NCI-H524 treated with DMSO at 0.1 percent for 48 hours (cell line): ENCODE results near the gene LYAR.

Experiments used
- DNase-seq: peaks from one replicate; lab custom pipeline; 2025; lab: John Stamatoyannopoulos, UW

Gene LYAR, protein sequence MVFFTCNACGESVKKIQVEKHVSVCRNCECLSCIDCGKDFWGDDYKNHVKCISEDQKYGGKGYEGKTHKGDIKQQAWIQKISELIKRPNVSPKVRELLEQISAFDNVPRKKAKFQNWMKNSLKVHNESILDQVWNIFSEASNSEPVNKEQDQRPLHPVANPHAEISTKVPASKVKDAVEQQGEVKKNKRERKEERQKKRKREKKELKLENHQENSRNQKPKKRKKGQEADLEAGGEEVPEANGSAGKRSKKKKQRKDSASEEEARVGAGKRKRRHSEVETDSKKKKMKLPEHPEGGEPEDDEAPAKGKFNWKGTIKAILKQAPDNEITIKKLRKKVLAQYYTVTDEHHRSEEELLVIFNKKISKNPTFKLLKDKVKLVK

DNA sequence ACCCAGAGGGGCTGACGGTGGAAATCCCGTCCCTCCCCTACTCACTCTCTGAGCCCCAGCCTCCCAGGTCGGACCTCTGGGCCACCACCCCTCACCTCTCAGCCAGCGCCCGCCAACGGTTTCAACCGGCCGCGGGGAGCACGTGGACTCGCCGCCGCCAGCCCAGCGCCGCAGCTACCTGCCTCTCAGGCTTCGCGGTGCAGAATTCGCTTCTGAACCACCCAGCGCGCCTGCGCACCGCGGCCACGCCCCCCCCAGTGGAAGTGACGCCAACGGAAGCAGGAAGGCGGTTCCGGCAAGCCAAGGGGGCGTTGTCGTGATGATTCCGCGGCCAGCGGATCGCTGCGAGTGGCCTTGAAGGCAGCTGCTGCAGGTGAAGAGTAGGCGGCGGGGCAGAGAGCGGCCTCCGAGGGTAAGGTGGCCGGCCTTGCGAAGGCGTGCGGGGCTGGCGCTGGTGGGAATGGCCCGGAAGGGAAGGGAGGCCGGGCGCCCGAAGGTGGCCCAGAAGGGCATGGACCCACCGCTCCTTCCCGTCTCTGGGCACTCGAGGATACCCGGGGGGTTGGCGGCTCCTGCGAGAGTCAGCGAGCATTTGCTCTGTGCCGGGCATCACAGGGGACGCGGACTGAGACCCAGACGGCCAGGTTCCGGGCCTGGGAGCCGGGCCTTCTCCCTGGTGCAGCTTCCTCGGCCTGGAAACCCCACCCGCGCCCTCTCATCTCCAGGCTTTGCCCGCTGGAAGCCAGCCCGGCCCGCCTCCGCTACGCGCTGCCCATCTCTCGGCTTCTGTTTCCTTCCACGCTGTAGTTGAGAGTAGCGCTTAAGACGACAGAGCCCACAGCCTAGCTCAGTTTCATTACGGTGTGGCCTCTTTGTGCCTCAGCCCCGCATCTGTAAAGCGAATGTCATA, at the start of gene LYAR, which contains the start of gene ZBTB49:
Gene LYAR (minus strand): TSS at position 214 of the 910 bp plus-strand sequence. CDS start 6,412 bp downstream, outside the sequence.
Gene ZBTB49 (plus strand): TSS at position 311 of the 910 bp plus-strand sequence. CDS start 9,695 bp downstream, outside the sequence.
- DNase-seq, result peak; percentile 10

DNA sequence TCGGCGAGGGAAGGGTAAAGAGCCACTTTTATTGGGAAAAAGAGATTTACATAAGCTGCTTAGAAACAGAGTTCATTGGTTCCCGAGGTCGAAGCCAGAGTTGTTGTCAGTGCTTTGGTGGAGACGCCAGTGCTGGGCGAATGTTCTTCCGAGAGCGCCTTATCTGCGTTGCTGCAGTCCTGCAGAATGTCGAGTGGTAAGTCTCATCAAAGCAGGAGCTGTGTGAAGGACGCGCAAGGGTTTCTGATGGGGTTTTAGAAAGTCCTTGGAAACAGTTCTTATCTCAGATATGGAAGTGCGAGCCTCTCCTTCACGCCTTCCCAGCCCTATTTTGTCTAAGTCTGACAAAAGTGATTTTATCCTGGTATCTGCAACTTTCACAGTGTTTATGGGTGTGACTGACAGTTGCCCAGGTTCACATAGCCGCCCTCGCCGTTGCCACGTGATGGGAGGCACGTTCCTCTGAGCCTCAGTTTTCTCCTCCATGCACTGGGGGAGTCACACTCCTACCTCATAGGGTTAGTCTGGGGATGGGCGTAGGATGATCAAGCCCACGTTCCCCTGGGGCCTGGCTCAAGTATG, 49.6 kb upstream of the LYAR start:
- DNase-seq, result no peak

DNA sequence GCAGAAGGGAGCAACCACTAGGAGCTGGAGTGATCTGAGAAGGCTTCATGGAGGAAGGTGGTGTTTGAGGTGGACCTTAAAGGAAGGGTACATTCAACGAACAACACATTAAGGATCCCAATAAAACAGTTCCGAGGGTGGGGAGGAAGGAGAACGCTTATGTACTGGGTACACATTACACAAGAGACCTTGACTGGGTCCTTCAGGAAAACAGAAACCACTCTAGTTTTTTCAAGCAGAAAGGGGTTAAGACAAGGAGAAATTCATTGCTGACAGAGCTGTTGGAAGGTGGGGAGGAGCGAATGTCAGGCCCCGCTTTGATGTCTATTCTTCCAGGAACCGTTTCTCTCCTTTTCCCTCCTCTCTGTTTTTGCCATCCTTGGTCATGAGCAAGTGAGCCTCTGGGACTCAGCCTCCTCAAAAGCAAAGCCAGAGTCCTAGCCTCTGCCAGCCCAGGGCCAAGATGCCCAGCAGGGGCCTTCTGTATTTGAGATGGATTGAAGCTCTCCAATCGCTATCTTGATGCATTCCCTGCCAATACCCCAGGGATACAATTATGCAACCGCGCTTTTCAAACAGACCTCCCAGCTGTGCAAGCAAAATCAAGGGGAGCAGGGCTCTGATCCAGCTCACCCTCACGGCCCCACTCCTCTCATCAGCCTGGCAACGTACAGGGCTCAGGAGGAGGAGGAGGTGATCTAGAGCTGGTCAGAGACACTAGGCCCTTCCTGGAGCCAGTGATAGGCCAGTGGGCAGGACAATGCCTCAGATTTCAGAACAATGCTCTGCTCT, 48.5 kb upstream of the LYAR start:
- DNase-seq, result no peak

DNA sequence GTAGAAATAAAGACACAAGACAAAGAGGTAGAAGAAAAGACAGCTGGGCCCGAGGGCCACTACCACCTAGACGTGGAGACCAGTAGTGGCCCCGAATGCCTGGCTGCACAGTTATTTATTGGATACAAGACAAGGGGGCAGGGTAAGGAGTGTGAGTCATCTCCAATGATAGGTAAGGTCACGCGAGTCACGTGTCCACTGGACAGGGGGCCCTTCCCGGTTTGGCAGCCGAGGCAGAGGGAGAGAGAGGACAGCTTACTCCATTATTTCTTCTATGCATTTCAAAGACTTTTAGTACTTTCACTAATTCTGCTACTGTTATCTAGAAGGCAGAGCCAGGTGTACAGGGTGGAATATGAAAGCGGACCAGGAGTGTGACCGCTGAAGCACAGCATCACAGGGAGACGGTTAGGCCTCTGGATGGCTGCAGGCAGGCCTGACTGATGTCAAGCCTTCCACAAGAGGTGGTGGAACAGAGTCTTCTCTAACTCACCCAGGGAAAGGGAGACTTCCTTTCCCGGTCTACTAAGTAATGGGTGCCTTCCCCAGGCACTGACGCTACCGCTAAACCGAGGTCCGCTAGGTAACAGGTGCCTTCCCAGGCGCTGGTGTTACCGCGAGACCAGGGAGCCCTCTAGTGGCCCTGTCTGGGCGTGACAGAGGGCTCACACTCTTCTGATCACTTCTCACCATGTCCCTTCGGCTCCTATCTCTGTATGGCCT, 45.0 kb upstream of the LYAR start:
- peak; percentile 20 for DNase-seq

DNA sequence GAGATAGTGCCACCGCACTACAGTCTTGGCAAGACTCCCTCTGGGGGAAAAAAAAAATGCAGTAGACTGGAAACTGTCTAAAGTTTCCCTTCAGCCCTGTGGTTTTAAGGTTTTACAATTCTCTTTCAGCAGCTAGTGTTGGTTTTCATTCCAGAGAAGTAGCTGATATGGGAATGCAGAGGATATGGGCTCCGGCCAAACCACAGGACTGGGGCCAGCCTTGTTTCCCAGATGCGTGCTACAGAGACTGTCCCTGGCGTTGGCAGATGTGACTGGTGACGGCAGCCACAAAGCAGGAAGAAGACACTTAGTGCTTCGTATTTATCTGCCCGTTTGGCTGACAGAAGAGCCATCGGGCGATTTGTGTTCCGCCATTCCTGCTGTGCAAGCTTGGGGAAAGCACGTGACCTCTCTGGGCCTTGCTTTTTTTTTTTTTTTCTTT, 43.3 kb upstream of the LYAR start:
- DNase-seq, result no peak

DNA sequence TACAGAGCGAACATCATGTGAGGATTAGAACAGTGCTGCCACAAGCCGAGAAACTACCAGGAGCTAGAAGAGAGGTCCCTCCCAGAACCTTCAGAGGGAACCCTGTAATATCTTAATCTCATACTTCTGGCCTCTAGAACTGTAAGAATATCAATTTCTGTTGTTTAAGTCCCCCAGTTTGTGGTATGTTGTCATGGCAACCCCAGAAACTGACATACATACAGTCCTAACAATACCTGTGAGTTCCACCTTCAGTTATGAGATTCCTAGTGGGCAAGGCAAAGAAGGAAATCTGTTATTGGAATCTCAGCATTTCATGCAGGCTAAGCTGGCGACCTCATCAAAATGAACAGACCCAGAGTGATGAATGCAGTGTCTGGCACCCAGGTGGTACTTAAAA, 42.6 kb upstream of the LYAR start:
- DNase-seq, result no peak

DNA sequence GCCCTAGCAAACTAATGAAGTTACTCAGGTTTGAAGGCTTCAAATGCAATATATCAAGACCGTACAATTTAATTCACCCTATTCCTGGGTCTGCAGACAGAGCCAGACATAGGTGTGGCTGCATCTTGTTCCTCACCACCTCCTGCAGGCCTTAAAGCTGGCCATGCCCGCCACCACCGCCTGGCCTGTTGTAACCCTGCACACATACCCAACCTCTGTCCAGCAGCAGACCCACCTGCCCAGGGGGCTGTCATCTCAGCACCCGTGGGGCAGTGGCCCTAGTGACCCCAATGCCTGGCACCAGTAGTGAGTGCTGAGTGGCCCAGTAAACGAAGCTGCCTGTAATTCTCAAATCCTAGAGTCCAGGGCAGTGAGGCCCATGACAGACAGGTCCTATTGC, 40.8 kb upstream of the LYAR start:
- DNase-seq, result no peak

DNA sequence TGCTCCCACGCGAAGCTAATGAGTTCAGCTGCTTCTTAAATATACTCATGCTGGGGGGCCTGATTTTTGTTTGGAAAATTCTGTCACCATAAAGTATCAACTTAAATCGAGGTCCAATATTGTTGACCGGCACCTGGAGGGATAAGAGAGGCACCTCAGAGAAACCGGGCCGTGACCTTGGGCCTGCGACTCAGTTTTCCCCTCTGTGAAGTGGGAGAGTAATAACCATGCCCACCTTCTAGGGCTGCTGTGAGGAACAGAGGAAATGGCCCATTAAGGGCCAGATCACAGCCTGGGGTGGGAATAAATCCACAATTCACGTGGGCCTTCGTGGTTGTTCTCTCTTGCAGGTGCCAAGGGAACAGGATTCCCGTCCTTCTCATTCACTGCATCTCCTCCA, 39.5 kb upstream of the LYAR start:
- DNase-seq, result no peak

DNA sequence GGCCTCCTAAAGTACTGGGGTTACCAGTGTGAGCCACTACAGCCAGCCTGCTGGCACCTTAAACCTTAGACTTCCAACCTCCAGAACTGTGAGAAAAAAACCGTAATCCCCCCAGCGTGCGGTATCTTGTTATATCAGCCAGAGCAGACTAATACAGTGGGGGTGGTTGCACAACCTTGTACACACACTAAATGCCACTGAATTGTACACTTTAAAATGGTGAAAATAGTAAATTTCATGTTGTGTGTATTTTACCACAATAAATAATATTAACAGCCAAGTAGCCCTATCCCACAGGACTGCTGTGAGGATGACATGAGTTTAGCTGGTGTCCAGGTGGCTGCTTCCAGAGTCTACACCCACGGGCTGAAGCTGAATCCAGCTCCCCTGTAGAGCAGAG, 38.9 kb upstream of the LYAR start:
- no peak for DNase-seq

DNA sequence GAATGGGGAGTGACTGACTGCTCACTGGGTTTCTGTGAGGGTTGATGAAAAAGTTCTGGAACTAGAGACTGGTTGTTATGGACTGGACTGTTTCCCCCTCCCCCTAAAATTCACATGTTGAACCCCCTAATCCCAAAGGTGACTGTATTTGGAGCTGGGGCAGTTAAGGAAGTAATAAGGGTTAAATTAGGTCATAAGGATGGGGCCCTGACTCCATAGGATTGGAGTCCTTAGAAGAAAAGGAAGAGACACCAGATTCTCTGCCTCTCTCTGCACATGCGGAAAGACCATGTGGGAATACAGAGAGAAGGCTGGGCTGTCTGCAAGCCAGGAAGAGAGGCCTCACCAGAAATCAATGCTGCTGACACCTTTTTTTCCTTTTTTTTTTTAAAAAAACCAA, 38.3 kb upstream of the LYAR start:
- no peak for DNase-seq

DNA sequence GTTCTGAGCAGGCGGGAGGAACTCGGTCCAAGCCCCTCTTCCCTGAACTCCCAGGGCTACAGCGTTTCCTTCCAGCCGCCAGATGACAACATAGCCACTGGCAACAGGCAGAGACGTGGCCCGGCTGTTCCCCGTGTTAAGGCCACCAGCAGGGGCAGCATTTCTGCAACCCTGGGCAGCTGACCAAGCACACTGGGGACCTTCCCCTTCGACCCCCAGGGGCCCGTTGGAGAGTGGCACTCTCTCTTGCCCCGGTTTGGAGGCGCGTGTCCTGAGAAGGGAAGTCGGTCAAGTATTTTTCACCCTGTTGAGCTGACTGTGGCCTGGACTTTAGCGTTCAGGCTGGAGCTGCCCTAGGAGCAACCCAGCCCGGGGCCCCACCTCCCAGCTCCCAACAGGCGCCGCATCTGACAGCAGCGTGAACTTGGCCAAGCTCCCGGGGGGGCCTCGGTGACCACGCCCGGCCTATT, 37.7 kb upstream of the LYAR start:
- DNase-seq, result no peak

DNA sequence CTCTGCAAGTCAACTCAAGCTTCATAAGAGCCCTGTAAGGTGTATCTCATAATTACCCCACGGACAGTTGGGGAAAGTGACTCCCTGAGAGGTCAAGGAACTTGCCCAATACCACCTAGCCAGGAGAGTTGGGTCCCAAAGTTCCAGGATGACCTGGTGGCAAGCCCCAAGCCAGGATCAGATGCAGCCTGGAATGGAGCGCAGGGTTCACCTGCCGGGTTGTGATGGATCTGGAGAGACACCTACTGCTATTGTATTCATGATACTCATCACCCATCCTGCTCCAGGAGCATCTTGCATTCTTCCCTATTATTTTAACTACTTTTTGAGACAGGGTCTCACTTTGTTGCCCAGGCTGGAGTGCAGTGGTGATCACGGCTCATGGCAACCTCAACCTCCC, 36.2 kb upstream of the LYAR start:
- no peak for DNase-seq

DNA sequence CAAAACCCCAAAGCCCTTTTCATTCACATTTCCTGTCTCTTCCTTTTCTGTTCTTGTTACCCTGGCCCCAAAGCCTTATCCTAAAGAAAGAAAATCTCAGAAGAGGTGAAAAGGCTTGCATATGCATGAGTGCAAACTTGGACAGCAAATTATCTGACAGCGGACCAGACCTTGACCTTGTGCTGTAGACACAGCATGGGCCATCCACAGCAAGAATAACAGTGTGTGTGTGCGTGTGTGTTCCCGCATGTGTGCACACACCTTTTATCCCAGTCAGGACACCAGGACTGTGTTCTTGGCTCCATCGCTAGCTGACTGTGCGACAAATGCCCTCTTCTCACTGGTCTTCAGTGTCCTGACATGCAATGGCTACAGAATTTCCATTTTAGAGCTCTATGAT, 35.4 kb upstream of the LYAR start:
- no peak for DNase-seq

DNA sequence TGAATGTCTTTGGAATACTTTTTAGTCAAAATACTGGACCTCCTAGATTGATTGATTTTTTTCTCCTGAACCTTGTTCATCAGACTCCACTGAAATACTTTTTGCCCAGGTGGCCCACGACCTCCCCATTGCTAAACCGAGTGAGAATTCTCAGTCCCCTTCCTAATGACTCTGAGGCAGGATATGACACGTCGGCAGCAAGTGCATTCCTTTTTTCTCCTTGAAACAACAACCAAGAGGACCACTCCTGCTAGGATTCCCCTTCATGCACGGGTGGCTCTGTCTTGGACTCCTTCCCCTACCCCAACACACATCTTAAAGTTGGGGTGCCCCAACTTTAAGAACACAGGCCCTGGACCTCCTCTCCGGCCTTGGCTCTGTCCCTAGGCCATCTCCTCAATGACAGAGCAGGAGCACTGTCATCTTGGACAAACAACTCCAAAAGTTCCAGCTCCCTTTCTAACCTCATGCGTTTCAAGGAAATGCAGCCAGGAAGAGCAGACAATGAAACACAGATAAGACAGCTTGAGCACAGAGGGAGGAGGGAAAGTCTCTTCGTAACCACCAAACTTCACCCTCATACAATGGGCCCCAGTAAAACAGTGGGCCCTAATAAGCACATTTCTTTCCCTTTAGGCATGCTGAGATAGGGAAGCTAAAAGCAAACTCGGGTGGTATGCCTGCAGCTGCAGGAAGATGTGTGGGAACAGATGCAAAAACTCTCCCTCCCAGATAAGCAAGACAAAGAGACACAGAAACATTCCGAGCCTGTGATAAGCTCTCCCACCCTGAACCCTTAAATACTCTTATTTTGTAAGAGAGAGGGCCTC, 34.0 kb upstream of the LYAR start:
- no peak for DNase-seq

DNA sequence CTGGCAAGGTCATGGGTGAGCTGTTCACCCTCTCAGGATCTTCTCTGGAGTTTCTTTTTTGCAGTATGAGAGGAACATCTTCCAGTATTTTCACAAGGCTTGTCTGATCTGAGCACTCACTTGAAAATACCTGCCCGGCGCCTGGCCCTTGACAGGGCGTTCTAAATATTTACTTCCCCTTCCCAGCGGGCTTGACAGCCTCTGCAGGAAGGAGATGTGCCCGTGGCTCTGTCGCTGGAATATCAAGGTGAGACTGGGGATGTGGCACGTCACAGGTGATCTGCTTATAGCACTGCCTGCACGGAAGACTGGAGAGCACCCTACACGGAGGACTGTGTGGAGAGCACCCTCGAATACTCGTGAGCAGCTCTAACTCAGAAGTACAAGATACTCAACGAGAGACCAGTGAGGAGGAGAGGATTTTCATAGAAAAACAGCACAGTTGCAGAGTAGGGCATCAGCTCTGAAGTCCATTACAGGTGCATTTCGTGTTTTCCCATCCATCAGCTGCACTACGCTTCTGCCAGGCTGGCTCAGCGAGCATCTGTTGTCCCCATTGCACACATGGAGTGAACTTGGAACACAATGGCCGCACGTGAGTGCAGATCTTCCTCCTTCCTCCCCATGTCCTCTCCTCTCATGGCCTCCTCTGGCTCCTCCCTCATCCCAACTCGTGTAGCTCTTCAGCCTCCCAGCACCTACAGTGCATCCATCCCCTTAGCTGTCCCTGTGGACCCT, 32.2 kb upstream of the LYAR start:
- no peak for DNase-seq

DNA sequence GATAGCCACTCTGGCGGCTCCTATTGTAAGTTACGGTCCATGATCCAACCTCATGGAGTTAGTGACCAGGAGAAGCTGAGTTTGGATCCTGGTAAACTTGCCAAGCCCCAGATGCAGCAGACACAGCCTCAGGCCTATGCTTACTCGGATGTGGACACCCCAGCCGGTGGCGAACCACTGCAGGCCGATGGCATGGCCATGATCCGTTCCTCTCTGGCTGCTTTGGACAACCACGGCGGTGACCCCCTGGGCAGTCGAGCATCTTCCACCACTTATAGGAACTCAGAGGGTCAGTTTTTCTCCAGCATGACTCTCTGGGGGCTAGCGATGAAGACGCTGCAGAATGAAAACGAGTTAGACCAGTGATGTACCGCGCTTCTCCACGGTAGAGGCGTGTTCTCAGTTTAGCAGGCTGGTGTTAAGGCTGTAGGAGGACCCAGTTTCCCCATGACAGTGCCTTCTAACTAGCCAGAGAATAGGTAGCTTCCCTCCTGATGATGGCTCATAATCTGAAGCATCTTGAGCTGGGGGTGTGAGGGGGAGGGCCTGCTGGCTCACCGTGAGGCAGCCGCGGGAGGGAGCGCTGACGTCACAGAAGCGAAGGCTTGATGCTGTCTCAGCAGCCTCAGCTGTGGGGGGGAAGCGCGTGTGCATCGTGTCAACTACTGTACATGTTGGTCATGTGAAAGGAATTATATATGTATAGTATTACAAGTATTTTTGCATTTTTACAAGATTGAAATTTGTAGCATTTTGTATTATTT, 31.2 kb upstream of the LYAR start:
- DNase-seq, result no peak

DNA sequence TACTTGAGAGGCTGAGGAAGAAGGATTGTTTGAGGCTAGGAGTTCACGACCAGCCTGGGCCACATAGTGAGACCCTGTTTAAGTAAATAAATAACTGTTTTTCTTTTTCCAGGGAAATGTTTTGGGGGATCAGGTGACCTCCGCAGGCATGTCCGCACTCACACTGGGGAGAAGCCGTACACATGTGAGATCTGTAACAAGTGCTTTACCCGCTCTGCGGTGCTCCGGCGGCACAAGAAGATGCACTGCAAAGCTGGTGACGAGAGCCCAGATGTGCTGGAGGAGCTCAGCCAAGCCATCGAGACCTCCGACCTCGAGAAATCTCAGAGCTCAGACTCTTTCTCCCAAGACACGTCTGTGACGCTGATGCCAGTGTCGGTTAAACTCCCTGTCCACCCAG, 30.6 kb upstream of the LYAR start:
- no peak for DNase-seq

DNA sequence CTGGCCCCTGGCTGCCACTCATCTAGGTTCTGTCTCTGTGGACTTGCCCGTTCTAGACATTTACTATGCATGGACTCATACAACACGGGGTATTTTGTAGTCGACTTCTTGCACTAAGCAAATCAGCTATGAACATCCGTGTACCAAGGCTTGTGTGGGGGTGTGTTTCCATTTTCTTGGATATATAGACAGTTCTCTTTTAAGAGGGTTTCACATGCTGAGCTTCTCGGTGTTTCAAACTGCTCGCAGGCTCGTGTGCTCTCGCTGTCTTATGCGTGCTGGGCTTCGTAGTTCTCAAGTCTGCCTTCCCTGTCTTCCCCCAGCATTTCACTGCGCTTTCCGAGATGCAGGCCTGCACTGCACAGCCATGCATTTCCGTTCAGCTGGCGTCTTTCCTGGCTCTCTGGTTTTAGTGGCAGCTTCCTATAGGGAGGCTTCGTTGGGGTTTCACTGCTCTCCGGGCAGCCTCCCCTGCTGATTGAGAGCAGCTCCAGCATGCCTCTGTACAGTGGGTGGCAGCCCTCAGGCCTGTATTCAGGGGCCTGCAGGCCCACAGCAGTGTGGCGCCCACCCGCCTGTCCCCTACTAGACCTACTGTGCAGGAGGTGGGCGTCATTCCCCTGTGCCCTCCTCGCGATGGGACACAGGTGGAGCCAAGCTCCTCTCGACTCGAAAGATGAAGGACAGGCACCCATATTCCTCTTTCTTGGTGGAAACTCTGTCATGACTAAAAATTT, 27.7 kb upstream of the LYAR start:
- no peak for DNase-seq
